Hepatocyte (in vitro differentiated cells): ENCODE measurements around the gene SMAD7. TPM values are rescaled to one million over a fixed set of nuclear protein-coding genes. Genes with fewer than 3 reads are reported as not detected.
"Not testable (repeated sequence)": the region's sequence is repeated elsewhere in the genome, so short reads cannot be mapped to it uniquely, and the experiment has no call there.

Source experiments
- DNase-seq: peaks from one replicate; pipeline ENCODE4 v3.0.0-alpha.2; 2016; ENCODE audit warnings: low spot score
- H2AFZ ChIP-seq: fragments of 200-600 bp; sonication (generic); 2 replicates; pipeline ENCODE4 v1.6.0; 2016; ENCODE audit warnings: antibody characterized with exemption, mild to moderate bottlenecking
- H3K27ac ChIP-seq: fragments of 200-600 bp; sonication (generic); 2 replicates; pipeline ENCODE4 v1.5.1; 2016; ENCODE audit warnings: mild to moderate bottlenecking
- H3K27me3 ChIP-seq: fragments of 200-600 bp; sonication (generic); 2 replicates; pipeline ENCODE4 v1.6.1; 2016
- H3K36me3 ChIP-seq: fragments of 200-600 bp; sonication (generic); replicated peaks from 2 replicates; pipeline ENCODE4 v1.5.1; 2016; ENCODE audit warnings: low read depth; ENCODE audit not compliant: insufficient read depth
- H3K4me1 ChIP-seq: fragments of 200-600 bp; sonication (generic); 2 replicates; pipeline ENCODE4 v1.5.1; 2016; ENCODE audit warnings: mild to moderate bottlenecking, moderate library complexity; ENCODE audit not compliant: insufficient read depth
- H3K4me2 ChIP-seq: fragments of 200-600 bp; sonication (generic); 2 replicates; pipeline ENCODE4 v1.6.0; 2016
- H3K4me3 ChIP-seq: fragments of 200-600 bp; sonication (generic); 2 replicates; pipeline ENCODE4 v1.5.1; 2016; ENCODE audit warnings: mild to moderate bottlenecking
- H3K79me2 ChIP-seq: fragments of 200-600 bp; sonication (generic); 2 replicates; pipeline ENCODE4 v1.6.0; 2017; ENCODE audit warnings: mild to moderate bottlenecking
- H3K9me2 ChIP-seq: fragments of 200-600 bp; sonication (generic); replicated peaks from 2 replicates; pipeline ENCODE4 v1.6.0; 2017; ENCODE audit warnings: mild to moderate bottlenecking; ENCODE audit not compliant: insufficient read depth
- H3K9me3 ChIP-seq: fragments of 200-600 bp; sonication (generic); 2 replicates; pipeline ENCODE4 v1.5.1; 2016; ENCODE audit warnings: low read depth, mild to moderate bottlenecking
- H4K20me1 ChIP-seq: fragments of 200-600 bp; sonication (generic); 2 replicates; pipeline ENCODE4 v1.6.0; 2016; ENCODE audit warnings: mild to moderate bottlenecking; ENCODE audit not compliant: insufficient read depth, poor library complexity, severe bottlenecking
- CTCF ChIP-seq: fragments of 200-600 bp; sonication (generic); IDR thresholded peaks from 2 replicates; pipeline ENCODE4 v1.5.1; 2016; ENCODE audit warnings: antibody characterized with exemption, mild to moderate bottlenecking; ENCODE audit not compliant: poor library complexity
- EZH2 ChIP-seq: fragments of 200-600 bp; sonication (generic); IDR thresholded peaks from 2 replicates; pipeline ENCODE4 v1.6.1; 2016; ENCODE audit warnings: antibody characterized with exemption, mild to moderate bottlenecking, borderline replicate concordance
- EZH2phosphoT487 ChIP-seq: fragments of 200-600 bp; sonication (generic); IDR thresholded peaks from one replicate; pipeline ENCODE4 v1.6.1; 2018; ENCODE audit warnings: antibody characterized with exemption, mild to moderate bottlenecking, low read depth, moderate library complexity; ENCODE audit not compliant: unreplicated experiment, severe bottlenecking
- WGBS: methylation state at CpG from one replicate; pipeline ENCODE4 v1.1.6; 2016; ENCODE audit warnings: low lambda C conversion rate; ENCODE audit errors: missing lambda C conversion rate; 5-methylcytosine and 5-hydroxymethylcytosine counted together
- polyA plus RNA-seq: library from polyadenylated mRNA; unstranded; fragments of >200 nt; fragmentation: Nextera tagmentation; extraction: Ambion mirVana; gene quantifications from 2 replicates; pipeline ENCODE4 v1.2.1, GENCODE V29; 2016
- total RNA-seq: library from RNA; depleted of rRNA; stranded (reverse); fragments of >200 nt; gene quantifications from 2 replicates; pipeline ENCODE4 v1.2.3, GENCODE V29; 2014

Gene SMAD7
- total and polyA plus RNA-seq, 2 experiments from 2014 or later: 65.4 to 71.1 TPM

DNA sequence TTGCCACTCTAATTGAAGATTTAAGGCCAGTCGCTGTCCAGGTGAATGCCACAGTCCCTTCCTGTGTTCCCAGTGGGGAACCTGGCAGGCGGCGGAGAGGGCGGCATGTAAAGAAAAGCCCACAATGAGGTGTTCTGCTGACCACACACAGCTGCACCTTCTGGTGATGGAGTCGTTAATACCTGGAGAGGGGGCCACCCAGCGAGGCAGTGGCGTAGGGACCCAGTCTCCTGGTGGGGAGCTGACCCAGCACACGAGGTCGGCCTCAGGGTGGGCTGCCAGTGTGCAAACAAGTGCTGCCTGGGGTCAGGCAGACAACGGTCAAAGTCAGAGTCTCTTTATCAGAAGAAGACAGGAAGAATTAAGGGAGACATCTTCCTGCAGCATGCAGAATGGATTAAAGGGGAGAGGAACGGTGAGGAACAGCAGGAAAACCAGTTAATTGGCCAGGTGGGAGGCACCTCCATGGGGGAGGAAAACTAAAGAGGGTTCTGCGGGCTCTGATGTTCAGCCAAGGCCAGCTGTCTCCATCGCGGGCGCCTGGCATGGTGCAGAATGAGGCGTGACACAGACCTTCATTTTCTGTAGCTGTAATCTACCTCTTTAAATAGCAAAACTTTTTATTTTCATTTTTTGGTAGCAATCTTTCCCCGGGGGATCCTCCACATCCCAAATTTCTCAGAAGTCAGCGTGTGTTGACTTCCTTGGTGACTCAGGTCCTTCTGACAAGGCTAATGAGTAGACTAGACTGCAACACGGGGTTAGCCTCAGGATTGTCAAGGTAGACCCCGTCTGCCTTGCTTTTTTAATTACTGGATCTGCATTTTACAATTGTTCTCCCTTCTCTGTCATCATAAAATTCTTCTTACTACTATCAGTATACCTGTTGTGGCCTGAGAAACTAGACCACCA, 78.3 kb downstream of the SMAD7 start:
- Histone ChIP-seq H3K36me3 (no peaks in the 10 kb centered on the region), H3K79me2 (no peaks in the 10 kb centered on the region), H3K27me3 (no peaks in the 10 kb centered on the region), H3K4me2 (no peak overlapping the region), H4K20me1 (no peaks in the 10 kb centered on the region), H3K9me2 (no peaks in the 10 kb centered on the region), H3K4me3 (no peak overlapping the region), H3K9me3 (no peaks in the 10 kb centered on the region), H3K4me1 (peaks cover 35% of the 10 kb centered on the region), H3K27ac (peak overlapping the region; percentile 70), H2AFZ (no peak overlapping the region)
- DNase-seq: no peak
- WGBS: 79% methylated on average over 20 of the region's 20 CpGs
- no peak for TF ChIP-seq EZH2
- no peak for TF ChIP-seq CTCF
- TF ChIP-seq EZH2phosphoT487: no peak

GRCh38 chr18:48871391-48872166, 79.2 kb downstream of the SMAD7 start:
- H3K79me2 ChIP-seq: no peaks in the 10 kb centered on the region
- no peaks in the 10 kb centered on the region for H3K9me3 ChIP-seq
- no peak overlapping the region for H3K27ac ChIP-seq
- no peak overlapping the region for H3K4me2 ChIP-seq
- H3K4me3 ChIP-seq: no peak overlapping the region
- DNase-seq: no peak
- TF ChIP-seq EZH2 (no peak), CTCF (no peak), EZH2phosphoT487 (no peak)
- no peaks in the 10 kb centered on the region for H3K9me2 ChIP-seq
- no peaks in the 10 kb centered on the region for H3K27me3 ChIP-seq
- no peaks in the 10 kb centered on the region for H3K36me3 ChIP-seq
- WGBS: 95% methylated on average over 23 of the region's 23 CpGs
- H2AFZ ChIP-seq: no peak overlapping the region
- no peaks in the 10 kb centered on the region for H4K20me1 ChIP-seq
- H3K4me1 ChIP-seq: peaks cover 35% of the 10 kb centered on the region

DNA sequence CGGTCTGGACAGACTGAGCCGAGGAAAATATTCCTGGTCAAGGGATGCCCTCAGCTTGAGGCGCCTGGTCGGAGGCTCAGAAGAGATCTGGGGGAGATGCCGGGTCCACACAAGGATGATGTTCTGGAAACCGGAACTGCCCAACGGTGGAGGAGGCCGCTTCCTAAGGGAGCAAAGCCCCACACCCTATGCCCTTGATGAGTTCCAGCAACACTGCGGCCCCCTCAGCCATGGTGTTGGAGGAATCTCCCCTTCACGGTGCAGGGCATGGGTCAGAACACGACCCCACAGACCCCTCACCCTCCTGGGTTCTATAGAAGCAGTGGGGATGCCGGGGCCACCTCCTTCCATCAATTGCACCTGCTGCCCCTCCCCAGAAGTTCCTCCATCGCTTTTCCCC, 79.8 kb downstream of the SMAD7 start:
- peaks cover 29% of the 10 kb centered on the region for H3K4me1 ChIP-seq
- not testable (repeated sequence) for H3K36me3 ChIP-seq, H3K79me2 ChIP-seq, H3K4me3 ChIP-seq, DNase-seq, H3K9me2 ChIP-seq, H3K27me3 ChIP-seq, H3K4me2 ChIP-seq, H3K27ac ChIP-seq, H4K20me1 ChIP-seq, H2AFZ ChIP-seq, H3K9me3 ChIP-seq
- WGBS: 93% methylated on average over 13 of the region's 13 CpGs
